K562 (cell line): ENCODE results near the gene TGM1. TPM values are rescaled to one million over a fixed set of nuclear protein-coding genes. Genes with fewer than 3 reads are reported as not detected.
A peak's percentile ranks its signal among the peaks of the same experiment; 100 is the strongest.

Experiments used
- ATAC-seq: fragments of 200-7000 bp; cut with Tn5 transposase; 3 replicates; pipeline ENCODE4 v1.9.1; 2020; ENCODE audit warnings: moderate library complexity
- BruUV-seq: library from RNA; stranded (reverse); fragments of 400-500 nt; replicated peaks from 2 replicates; lab custom pipeline; 2021; lab: Mats Ljungman, UMichigan
- CTCF ChIA-PET: fragments of 300-600 bp; formaldehyde crosslinking; extraction: SDS; loops from one replicate; lab custom pipeline; 2021; ENCODE audit warnings: low intra/inter-chr PET ratio; lab: Yijun Ruan, JAX
- POLR2A ChIA-PET: fragments of 300-600, 350-650 bp; sonication (Branson Sonifier 250); formaldehyde crosslinking; extraction: SDS; loops from one replicate; lab custom pipeline; 2021; ENCODE audit warnings: antibody characterized with exemption, inconsistent platforms; lab: Yijun Ruan, JAX
- DNase-seq, 4 experiments: peaks; one replicate each; pipeline versions ENCODE4 v3.0.0 to v3.0.0-alpha.2; 2011 to 2018; ENCODE audit warnings: low spot score in 3 of 4, mixed read lengths in 3 of 4; ENCODE audit errors: extremely low read depth in 1 of 4
- FAIRE-seq: peaks from 2 replicates; lab custom pipeline; 2011; peaks lifted over from hg19 to GRCh38; lab: Jason Lieb, UNC
- H2AFZ ChIP-seq: 2 replicates; pipeline ENCODE4 v1.6.0; 2011; ENCODE audit warnings: low read depth, low read length, control low read depth, inconsistent platforms
- H3K27ac ChIP-seq: fragments of 200-600 bp; 3 replicates; pipeline ENCODE4 v1.8.0; 2011; ENCODE audit warnings: low read depth, mild to moderate bottlenecking, control low read depth, inconsistent platforms, low read length, moderate library complexity, mixed read lengths; ENCODE audit errors: extremely low read depth
- H3K27me3 ChIP-seq, 2 experiments: fragments of 300-600 bp in 1 of 2; 2 replicates in 1 of 2; 3 replicates in 1 of 2; pipeline versions ENCODE4 v1.6.0 to v1.8.0; 2011; ENCODE audit warnings: inconsistent platforms in 2 of 2, low read length in 2 of 2, mild to moderate bottlenecking in 1 of 2, mixed read lengths in 1 of 2, moderate library complexity in 1 of 2; ENCODE audit not compliant: control insufficient read depth in 2 of 2, insufficient read depth in 2 of 2
- H3K36me3 ChIP-seq: fragments of 300-600 bp; 3 replicates; pipeline ENCODE4 v1.8.0; 2011; ENCODE audit warnings: mild to moderate bottlenecking, low read length, inconsistent platforms; ENCODE audit not compliant: control insufficient read depth, insufficient read depth
- H3K4me1 ChIP-seq, 2 experiments: fragments of 200-600 bp in 1 of 2; replicated peaks in 1 of 2; 2 replicates in 1 of 2; 3 replicates in 1 of 2; pipeline versions ENCODE4 v1.5.1 to v1.8.0; 2011; ENCODE audit warnings: inconsistent platforms in 2 of 2, low read length in 2 of 2, mild to moderate bottlenecking in 1 of 2, mixed read lengths in 1 of 2, moderate library complexity in 1 of 2; ENCODE audit not compliant: control insufficient read depth in 2 of 2, insufficient read depth in 2 of 2
- H3K4me2 ChIP-seq: 2 replicates; pipeline ENCODE4 v1.6.1; 2011; ENCODE audit warnings: low read length, control low read depth, inconsistent platforms, mixed read lengths; ENCODE audit not compliant: insufficient read depth
- H3K4me3 ChIP-seq: fragments of 200-600 bp; sonication (generic), shearing (Covaris generic); 2 replicates; pipeline ENCODE4 v1.5.1; 2016; ENCODE audit warnings: control low read depth, inconsistent platforms
- H3K79me2 ChIP-seq: fragments of 200-600 bp; 3 replicates; pipeline ENCODE4 v1.8.0; 2011; ENCODE audit warnings: low read length, inconsistent platforms; ENCODE audit not compliant: control insufficient read depth, insufficient read depth
- H3K9ac ChIP-seq, 2 experiments: 2 replicates each; pipeline versions ENCODE4 v1.6.0 to v1.6.1; 2011; ENCODE audit warnings: low read depth in 2 of 2, low read length in 2 of 2, control low read depth in 1 of 2, inconsistent platforms in 1 of 2, mild to moderate bottlenecking in 1 of 2, mixed read lengths in 1 of 2; ENCODE audit not compliant: insufficient read depth in 1 of 2
- H3K9me1 ChIP-seq: one replicate; pipeline ENCODE4 v1.6.0; 2011; ENCODE audit warnings: inconsistent platforms, mild to moderate bottlenecking, low read length, moderate library complexity; ENCODE audit not compliant: control insufficient read depth, insufficient read depth
- H3K9me3 ChIP-seq: replicated peaks from 2 replicates; pipeline ENCODE4 v1.5.1; 2011; ENCODE audit warnings: low read depth, low read length, inconsistent platforms; ENCODE audit not compliant: control insufficient read depth, insufficient read depth
- H4K20me1 ChIP-seq: replicated peaks from 2 replicates; pipeline ENCODE4 v1.6.1; 2011; ENCODE audit warnings: low read length, inconsistent platforms, mixed read lengths; ENCODE audit not compliant: control insufficient read depth, insufficient read depth
- ATF3 ChIP-seq, 2 experiments: fragments of 450-650 bp in 1 of 2; sonication (generic) in 1 of 2; formaldehyde crosslinking in 1 of 2; IDR thresholded peaks in 1 of 2; conservative IDR thresholded peaks in 1 of 2; 2 replicates each; pipeline versions ENCODE4 v1.6.1 to v1.8.1; 2016 to 2023; ENCODE audit warnings: mild to moderate bottlenecking in 2 of 2, moderate library complexity in 2 of 2, inconsistent platforms in 1 of 2, missing genetic modification reagents in 1 of 2
- ATF7 ChIP-seq: fragments of 450-650 bp; IDR thresholded peaks from 2 replicates; pipeline ENCODE4 v1.7.1; 2014; ENCODE audit warnings: mild to moderate bottlenecking, moderate library complexity
- CBFA2T3 ChIP-seq: fragments of 450-650 bp; IDR thresholded peaks from 2 replicates; pipeline ENCODE4 v1.6.1; 2017
- CLOCK ChIP-seq: fragments of 250-450 bp; sonication (Bioruptor Pico); IDR thresholded peaks from 2 replicates; pipeline ENCODE4 v1.4.0; 2020; ENCODE audit warnings: mild to moderate bottlenecking, moderate library complexity, borderline replicate concordance
- CREM ChIP-seq: IDR thresholded peaks from 2 replicates; pipeline ENCODE4 v1.6.1; 2014; ENCODE audit warnings: antibody characterized with exemption, low read depth
- DPF2 ChIP-seq: fragments of 450-650 bp; IDR thresholded peaks from 2 replicates; pipeline ENCODE4 v1.6.1; 2016
- HDAC2 ChIP-seq: fragments of 450-650 bp; IDR thresholded peaks from 2 replicates; pipeline ENCODE4 v1.6.1; 2016; ENCODE audit warnings: mild to moderate bottlenecking
- KDM1A ChIP-seq, 2 experiments: fragments of 450-650 bp; IDR thresholded peaks; 2 replicates each; pipeline ENCODE4 v1.6.1; 2016; ENCODE audit warnings: mild to moderate bottlenecking in 2 of 2
- MTA3 ChIP-seq: fragments of 450-650 bp; formaldehyde crosslinking; IDR thresholded peaks from 2 replicates; pipeline ENCODE4 v1.6.1; 2017; ENCODE audit warnings: mild to moderate bottlenecking, borderline replicate concordance
- PYGO2 ChIP-seq: fragments of 450-650 bp; IDR thresholded peaks from 2 replicates; pipeline ENCODE4 v1.6.1; 2016; ENCODE audit warnings: mild to moderate bottlenecking, missing genetic modification characterization, moderate library complexity, missing compliant biosample characterization
- SAP30 ChIP-seq: fragments of 200-600 bp; sonication (generic); IDR thresholded peaks from 2 replicates; pipeline ENCODE4 v1.6.1; 2012; ENCODE audit warnings: borderline replicate concordance, low read depth, mild to moderate bottlenecking, moderate library complexity, low read length, control low read depth, inconsistent platforms; ENCODE audit not compliant: insufficient read depth, poor library complexity, severe bottlenecking
- SMARCE1 ChIP-seq: fragments of 450-650 bp; IDR thresholded peaks from 2 replicates; pipeline ENCODE4 v1.7.1; 2016; ENCODE audit warnings: mild to moderate bottlenecking
- SOX6 ChIP-seq: fragments of 450-650 bp; IDR thresholded peaks from 2 replicates; pipeline ENCODE4 v1.6.1; 2014; ENCODE audit warnings: mild to moderate bottlenecking
- SRSF9 ChIP-seq: fragments of 200-400 bp; formaldehyde crosslinking; IDR thresholded peaks from 2 replicates; pipeline ENCODE4 v1.6.1; 2017; ENCODE audit warnings: low read depth, low read length, borderline replicate concordance
- TAL1 ChIP-seq: fragments of 450-650 bp; IDR thresholded peaks from 2 replicates; pipeline ENCODE4 v1.6.1; 2016; ENCODE audit warnings: mild to moderate bottlenecking
- TEAD4 ChIP-seq, 2 experiments: sonication (generic) in 1 of 2; formaldehyde crosslinking in 1 of 2; IDR thresholded peaks; 2 replicates each; pipeline versions ENCODE4 v1.6.1 to v1.8.0; 2012 to 2022; ENCODE audit warnings: borderline replicate concordance in 1 of 2, inconsistent platforms in 1 of 2, low read length in 1 of 2, mild to moderate bottlenecking in 1 of 2, missing genetic modification reagents in 1 of 2
- ZEB2 ChIP-seq: fragments of 450-650 bp; IDR thresholded peaks from 2 replicates; pipeline ENCODE4 v1.6.1; 2016
- WGBS: fragments of 100-300 bp; shearing (Covaris generic); methylation state at CpG from one replicate; pipeline ENCODE4 v1.1.6; 2016; ENCODE audit warnings: low coverage, mixed read lengths; ENCODE audit not compliant: insufficient coverage; ENCODE audit errors: missing lambda C conversion rate; 5-methylcytosine and 5-hydroxymethylcytosine counted together
- in situ Hi-C: fragments of 300-500 bp; cut with MboI; formaldehyde crosslinking; loops from 4 replicates; pipeline ENCODE4 v1.15.0; 2018; ENCODE audit warnings: inconsistent platforms, mixed read lengths
- intact Hi-C: fragments of 100-400 bp; cut with micrococcal nuclease; formaldehyde crosslinking; loops from 2 replicates; pipeline ENCODE4 v1.14.2; 2022
- polyA plus RNA-seq, 8 experiments: library from polyadenylated mRNA; depleted of rRNA in 4 of 8; stranded (reverse) in 5 of 8; unstranded in 3 of 8; fragments of >200 nt; fragmentation: Nextera tagmentation in 2 of 8; fragmentation: Illumina TruSeq in 1 of 8; extraction: Ambion mirVana in 2 of 8; extraction: Trizol in 1 of 8; gene quantifications; 2 replicates each; pipeline versions ENCODE4 v1.2.1 to v1.2.3, GENCODE V29; 2011 to 2014; ENCODE audit warnings: inconsistent platforms in 1 of 8, missing spikeins in 1 of 8
- total RNA-seq, 7 experiments: library from RNA; depleted of rRNA in 6 of 7; stranded (reverse); fragments of >200 nt in 6 of 7; fragmentation: Illumina TruSeq in 2 of 7; extraction: Trizol in 2 of 7; gene quantifications; 2 replicates each; pipeline versions ENCODE4 v1.2.1 to v1.2.3, GENCODE V29; 2011 to 2021; ENCODE audit warnings: low replicate concordance in 1 of 7

Gene TGM1
- total and polyA plus RNA-seq, 9 of the 15 experiments (the other 6 are each of a cell fraction or from before 2014, with no cell fraction given), result 0.13 to 4.4 (median 0.88) TPM

- TF ChIP-seq CLOCK, result no peak
- TF ChIP-seq HDAC2, result no peak
- TF ChIP-seq, all 486 proteins: peak for 0
Observed at GRCh38 chr14:24277071-24277470, 14.1 kb upstream of the TGM1 start (continued).

- H3K4me2 ChIP-seq, result peak overlapping the region; percentile 52
- intact Hi-C loops, result no loop called here
- FAIRE-seq, result peak; percentile 46
- TF ChIP-seq TAL1 (peak; percentile 76), SAP30 (no peak), SMARCE1 (peak; percentile 78), MTA3 (0 out of 2 replicates have a peak, but pooled peaks have one; percentile 29), ATF3 (IDR thresholded peaks at IDR 0.05) (peak; percentile 49; the same call in 1 of the 2 replicates), ATF3 (CRISPR knock-in tag; conservative IDR thresholded peaks at IDR 0.05) (no peak), PYGO2 (tag) (no peak), ZEB2 (peak; percentile 91), CREM (peak; percentile 44; the same call in 1 of the 2 replicates), SOX6 (peak; percentile 48; the same call in 1 of the 2 replicates), CBFA2T3 (peak; percentile 86), ATF7 (0 out of 2 replicates have a peak, but pooled peaks have one; percentile 34), DPF2 (peak; percentile 75), KDM1A (IDR thresholded peaks at IDR 0.05) (peak in 1 of 2 experiments; percentile 16; a peak in 1 of 4 replicates), TEAD4 (IDR thresholded peaks at IDR 0.05; ENCODE audit: low read length) (peak; percentile 79), TEAD4 (CRISPR knock-in tag; IDR thresholded peaks at IDR 0.05; ENCODE audit: borderline replicate concordance) (no peak), SRSF9 (no peak)
Observed at GRCh38 chr14:24274101-24274543, 11.1 kb upstream of the TGM1 start.

More at GRCh38 chr14:24274101-24274543, 11.1 kb upstream of the TGM1 start:
- 0 out of 2 replicates have a peak overlapping the region, but pooled peaks have one; percentile 19 for H2AFZ ChIP-seq
- ChIA-PET CTCF (no interaction called here), POLR2A (interaction anchor here (0.6 to 1.2 kb wide), 3 partner anchors 11 to 39 kb away, joined by 3 to 4 read pairs (median 3); partner anchors contain the start of gene TGM1)
- no peak overlapping the region; a peak in 1 of 4 replicates for H3K9ac ChIP-seq
- H4K20me1 ChIP-seq, result no peaks in the 10 kb centered on the region; the same call in 1 of the 2 replicates
- DNase-seq (peak in 2 of 4 experiments; percentile 48 to 71), ATAC-seq (no peak)
- H3K9me3 ChIP-seq, result no peaks in the 10 kb centered on the region
- H3K4me3 ChIP-seq, result no peak overlapping the region
- BruUV-seq, result no TSS peak
- in situ Hi-C loops, result no loop called here
- H3K4me1 ChIP-seq, result peaks cover 27 to 29% of the 10 kb centered on the region in 2 experiments; a peak in 4 of 5 replicates
- H3K27me3 ChIP-seq, result no peaks in the 10 kb centered on the region
- peaks cover 9% of the 10 kb centered on the region; the same call in 1 of the 3 replicates for H3K79me2 ChIP-seq
- no peaks in the 10 kb centered on the region; the same call in 2 of the 3 replicates for H3K36me3 ChIP-seq
- peaks cover 2% of the 10 kb centered on the region for H3K9me1 ChIP-seq
- WGBS, result 18% methylated on average over 3 of the region's 3 CpGs
- H3K27ac ChIP-seq, result peak overlapping the region; percentile 45; the same call in 1 of the 3 replicates
